Measurements from ENCODE around the gene NUPR1.

GRCh38 chr16:28527985-28528384, 10.8 kb downstream of the NUPR1 start:
- no peak for TF ChIP-seq POLR2AphosphoS5 (IDR thresholded peaks at IDR 0.05; ENCODE audit: low read depth, low read length)
- no peak for TF ChIP-seq POLR2A (IDR thresholded peaks at IDR 0.05; ENCODE audit: low read depth, low read length)
- TF ChIP-seq POU2F2 (IDR thresholded peaks at IDR 0.05; ENCODE audit: low read depth, low read length) = no peak
- TF ChIP-seq TAF1 (IDR thresholded peaks at IDR 0.05; ENCODE audit: low read depth, low read length) = no peak
- no peak for TF ChIP-seq PAX5 (IDR thresholded peaks at IDR 0.05; ENCODE audit: insufficient read depth, low read length, severe bottlenecking)
- no peak for TF ChIP-seq SPI1 (IDR thresholded peaks at IDR 0.05; ENCODE audit: low read depth, low read length)

Data from GM12891 (cell line).